CD4-positive, alpha-beta T cell (primary cell): ENCODE measurements around the gene RAPH1. TPM values are rescaled to one million over a fixed set of nuclear protein-coding genes. Genes with fewer than 3 reads are reported as not detected.

Experiments used
- ATAC-seq: fragments of 200-7000 bp; cut with Tn5 transposase; one replicate; pipeline ENCODE4 v1.10.0; 2022; ENCODE audit warnings: mild to moderate bottlenecking; ENCODE audit not compliant: poor library complexity
- CTCF ChIA-PET: fragments of 350-600 bp; sonication (Branson Sonifier 250); formaldehyde crosslinking; loops from one replicate; lab custom pipeline; 2021; ENCODE audit warnings: antibody characterized with exemption, inconsistent platforms; lab: Charles Lee
- POLR2A ChIA-PET: fragments of 350-600 bp; sonication (Branson Sonifier 250); formaldehyde crosslinking; loops from one replicate; lab custom pipeline; 2021; ENCODE audit warnings: antibody characterized with exemption, inconsistent platforms; lab: Charles Lee
- DNase-seq, 14 experiments: peaks; one replicate each; pipeline ENCODE4 v3.0.0-alpha.2; 2013 to 2020; ENCODE audit warnings: mixed read lengths in 2 of 14
- H3K27ac ChIP-seq, 2 donors: one replicate each; pipeline versions ENCODE4 v1.5.1 to v1.7.0; 2013; ENCODE audit warnings: low read length in 2 of 2, low read depth in 1 of 2, mild to moderate bottlenecking in 1 of 2
- H3K27me3 ChIP-seq, 2 experiments: 1 replicate in 1 of 2; 2 replicates in 1 of 2; pipeline versions ENCODE4 v1.6.1 to v1.7.0; 2013; ENCODE audit warnings: low read length in 2 of 2, control low read depth in 1 of 2, mild to moderate bottlenecking in 1 of 2, moderate library complexity in 1 of 2; ENCODE audit not compliant: insufficient read depth in 2 of 2, control insufficient read depth in 1 of 2
- H3K36me3 ChIP-seq: one replicate; pipeline ENCODE4 v1.6.1; 2013; ENCODE audit warnings: low read length, control low read depth; ENCODE audit not compliant: insufficient read depth
- H3K4me1 ChIP-seq: one replicate; pipeline ENCODE4 v1.6.1; 2013; ENCODE audit warnings: low read length, control low read depth; ENCODE audit not compliant: insufficient read depth
- H3K4me3 ChIP-seq: one replicate; pipeline ENCODE4 v1.5.1; 2013; ENCODE audit warnings: mild to moderate bottlenecking, low read length, moderate library complexity
- H3K9me3 ChIP-seq, 2 experiments: 1 replicate in 1 of 2; 2 replicates in 1 of 2; pipeline versions ENCODE4 v1.6.1 to v1.7.0; 2013; ENCODE audit warnings: low read length in 2 of 2, mild to moderate bottlenecking in 2 of 2, control low read depth in 1 of 2, moderate library complexity in 1 of 2; ENCODE audit not compliant: control insufficient read depth in 1 of 2, insufficient read depth in 1 of 2
- H3K27ac Mint-ChIP-seq: one replicate; pipeline ENCODE4 v1.8.0; 2020; ENCODE audit warnings: mixed read lengths
- H3K27me3 Mint-ChIP-seq: one replicate; pipeline ENCODE4 v1.8.0; 2021; ENCODE audit warnings: mixed read lengths
- H3K36me3 Mint-ChIP-seq: one replicate; pipeline ENCODE4 v1.8.0; 2021; ENCODE audit warnings: low read depth, mixed read lengths
- H3K4me1 Mint-ChIP-seq: one replicate; pipeline ENCODE4 v1.8.0; 2021; ENCODE audit warnings: low read depth, mixed read lengths
- H3K4me3 Mint-ChIP-seq: one replicate; pipeline ENCODE4 v1.8.0; 2020; ENCODE audit warnings: mild to moderate bottlenecking, mixed read lengths
- H3K9me3 Mint-ChIP-seq: one replicate; pipeline ENCODE4 v1.8.0; 2020; ENCODE audit warnings: mixed read lengths
- CTCF ChIP-seq: fragments of 200-600 bp; IDR thresholded peaks from one replicate; pipeline ENCODE4 v1.8.0; 2022; ENCODE audit warnings: antibody characterized with exemption, mild to moderate bottlenecking
- intact Hi-C, 2 experiments: fragments of 100-400 bp; cut with DNase I in 1 of 2; cut with micrococcal nuclease in 1 of 2; formaldehyde crosslinking; loops; one replicate each; pipeline versions ENCODE4 v1.15.1 to v1.9.0; 2023 to 2025; cut with DNase I, micrococcal nuclease
- total RNA-seq, 174 experiments: library from RNA in 2 of 174; stranded (reverse) in 2 of 174; gene quantifications; one replicate each; pipeline ENCODE4 v1.2.3 and lab custom pipeline; 2021 to 2026

Gene RAPH1
- total RNA-seq, 2 experiments from 2014 or later: 4.3 to 5.8 TPM

- ChIA-PET POLR2A (no interaction called here), CTCF (no interaction called here)
- Mint-ChIP-seq H3K27ac (no peak overlapping the region), H3K36me3 (no peaks in the 10 kb centered on the region), H3K27me3 (no peaks in the 10 kb centered on the region), H3K4me1 (peaks cover 32% of the 10 kb centered on the region), H3K4me3 (no peak overlapping the region), H3K9me3 (peaks cover 2% of the 10 kb centered on the region)
- peak in 1 of 14 experiments; percentile 2 for DNase-seq
- H3K4me1 ChIP-seq: no peaks in the 10 kb centered on the region
- H3K4me3 ChIP-seq: no peak overlapping the region
- H3K36me3 ChIP-seq: no peaks in the 10 kb centered on the region
- intact Hi-C loops: no loop called here
- no peaks in the 10 kb centered on the region for H3K9me3 ChIP-seq
- H3K27me3 ChIP-seq: no peaks in the 10 kb centered on the region
- H3K27ac ChIP-seq: no peak overlapping the region
- no peak for TF ChIP-seq CTCF
- no peak for ATAC-seq
Observed at GRCh38 chr2:203500951-203501350, 34.1 kb downstream of the RAPH1 start.

DNA sequence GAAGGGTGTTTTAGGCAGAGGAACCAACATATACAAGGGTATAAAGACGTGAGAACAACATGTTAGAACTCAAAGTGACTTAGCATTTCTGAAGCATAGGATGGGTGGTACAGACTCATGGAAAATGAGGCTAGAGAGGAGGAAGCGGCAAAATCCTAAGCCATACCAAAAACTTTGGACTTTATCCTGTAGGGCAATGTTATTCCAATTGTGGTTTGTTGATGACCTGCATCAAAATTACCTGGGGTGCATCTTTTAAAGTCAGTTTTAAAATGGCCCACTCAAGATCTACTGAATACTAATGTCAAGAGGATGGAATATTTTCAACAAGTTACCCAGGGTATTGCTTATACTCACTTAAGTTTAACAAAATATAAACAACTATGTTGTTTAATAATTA, 34.8 kb downstream of the RAPH1 start:
- no peak overlapping the region for H3K27ac Mint-ChIP-seq
- Histone ChIP-seq H3K27me3 (no peaks in the 10 kb centered on the region), H3K27ac (no peak overlapping the region), H3K4me1 (no peaks in the 10 kb centered on the region), H3K9me3 (no peaks in the 10 kb centered on the region), H3K4me3 (no peak overlapping the region), H3K36me3 (no peaks in the 10 kb centered on the region)
- H3K4me3 Mint-ChIP-seq: no peak overlapping the region
- H3K4me1 Mint-ChIP-seq: peaks cover 32% of the 10 kb centered on the region
- no peak for TF ChIP-seq CTCF
- DNase-seq (no peak), ATAC-seq (no peak)
- H3K9me3 Mint-ChIP-seq: peaks cover 2% of the 10 kb centered on the region
- no peaks in the 10 kb centered on the region for H3K27me3 Mint-ChIP-seq
- ChIA-PET POLR2A (no interaction called here), CTCF (no interaction called here)
- intact Hi-C loops: no loop called here
- no peaks in the 10 kb centered on the region for H3K36me3 Mint-ChIP-seq

DNA sequence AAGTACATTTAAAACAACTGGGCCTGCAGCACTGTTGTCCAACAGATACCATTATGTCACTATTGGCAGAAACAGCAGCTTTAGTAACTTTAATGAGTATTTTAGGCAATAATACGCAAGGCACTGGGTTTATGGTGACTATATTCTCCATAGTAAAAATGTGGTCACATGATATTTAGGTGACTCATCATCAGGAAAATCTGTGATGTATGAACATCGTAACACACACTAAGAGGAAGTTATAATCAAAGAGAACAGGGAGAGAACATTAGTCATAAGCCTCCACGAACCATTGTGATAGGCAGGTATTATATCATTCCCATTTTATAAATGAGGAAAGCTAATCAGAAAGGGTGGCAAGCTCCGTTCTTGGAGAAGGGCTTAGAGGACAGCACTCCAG, 36.9 kb downstream of the RAPH1 start:
- H3K4me3 ChIP-seq: no peak overlapping the region
- no peaks in the 10 kb centered on the region for H3K9me3 ChIP-seq
- TF ChIP-seq CTCF: no peak
- H3K9me3 Mint-ChIP-seq: no peaks in the 10 kb centered on the region
- H3K4me1 ChIP-seq: no peaks in the 10 kb centered on the region
- H3K27me3 Mint-ChIP-seq: no peaks in the 10 kb centered on the region
- intact Hi-C loops: no loop called here
- peak in 3 of 14 experiments; percentile 7 to 55 (median 45) for DNase-seq
- no peaks in the 10 kb centered on the region for H3K27me3 ChIP-seq
- ATAC-seq: peak; percentile 55
- ChIA-PET CTCF (no interaction called here), POLR2A (no interaction called here)
- no peaks in the 10 kb centered on the region for H3K36me3 ChIP-seq
- H3K36me3 Mint-ChIP-seq: no peaks in the 10 kb centered on the region
- H3K4me1 Mint-ChIP-seq: peaks cover 32% of the 10 kb centered on the region
- no peak overlapping the region for H3K27ac ChIP-seq
- H3K27ac Mint-ChIP-seq: no peak overlapping the region
- no peak overlapping the region for H3K4me3 Mint-ChIP-seq
